Ishikawa (cell line): ENCODE measurements around the gene RPTOR.

Source experiments
- CEBPB ChIP-seq: IDR thresholded peaks from 2 replicates; pipeline ENCODE4 v1.6.1; 2012
- CREB1 ChIP-seq: IDR thresholded peaks from 2 replicates; pipeline ENCODE4 v1.6.1; 2012; ENCODE audit warnings: low read depth
- EGR1 ChIP-seq: IDR thresholded peaks from 2 replicates; pipeline ENCODE4 v1.6.1; 2012
- EP300 ChIP-seq: IDR thresholded peaks from 2 replicates; pipeline ENCODE4 v1.6.1; 2012; ENCODE audit warnings: borderline replicate concordance
- FOXM1 ChIP-seq: IDR thresholded peaks from 2 replicates; pipeline ENCODE4 v1.6.1; 2012; ENCODE audit warnings: low read depth, borderline replicate concordance
- MAX ChIP-seq: IDR thresholded peaks from 2 replicates; pipeline ENCODE4 v1.6.1; 2012
- NFIC ChIP-seq: IDR thresholded peaks from 2 replicates; pipeline ENCODE4 v1.6.1; 2012
- RAD21 ChIP-seq: IDR thresholded peaks from 2 replicates; pipeline ENCODE4 v1.6.1; 2012; ENCODE audit warnings: low read depth
- REST ChIP-seq: IDR thresholded peaks from 2 replicates; pipeline ENCODE4 v1.6.1; 2012; ENCODE audit warnings: low read depth, mild to moderate bottlenecking
- TAF1 ChIP-seq: IDR thresholded peaks from 2 replicates; pipeline ENCODE4 v1.6.1; 2012; ENCODE audit warnings: low read depth, mild to moderate bottlenecking
- TCF12 ChIP-seq: IDR thresholded peaks from 2 replicates; pipeline ENCODE4 v1.6.1; 2012; ENCODE audit warnings: low read depth
- TEAD4 ChIP-seq: IDR thresholded peaks from 2 replicates; pipeline ENCODE4 v1.6.1; 2012
- USF1 ChIP-seq: IDR thresholded peaks from 2 replicates; pipeline ENCODE4 v1.6.1; 2012
- YY1 ChIP-seq: IDR thresholded peaks from 2 replicates; pipeline ENCODE4 v1.6.1; 2012; ENCODE audit warnings: low read depth
- ZBTB7A ChIP-seq: IDR thresholded peaks from 2 replicates; pipeline ENCODE4 v1.6.1; 2012; ENCODE audit warnings: low read depth

The RPTOR gene

GRCh38 chr17:80943346-80944145, 398.9 kb downstream of the RPTOR start:
- TF ChIP-seq NFIC = no peak

DNA sequence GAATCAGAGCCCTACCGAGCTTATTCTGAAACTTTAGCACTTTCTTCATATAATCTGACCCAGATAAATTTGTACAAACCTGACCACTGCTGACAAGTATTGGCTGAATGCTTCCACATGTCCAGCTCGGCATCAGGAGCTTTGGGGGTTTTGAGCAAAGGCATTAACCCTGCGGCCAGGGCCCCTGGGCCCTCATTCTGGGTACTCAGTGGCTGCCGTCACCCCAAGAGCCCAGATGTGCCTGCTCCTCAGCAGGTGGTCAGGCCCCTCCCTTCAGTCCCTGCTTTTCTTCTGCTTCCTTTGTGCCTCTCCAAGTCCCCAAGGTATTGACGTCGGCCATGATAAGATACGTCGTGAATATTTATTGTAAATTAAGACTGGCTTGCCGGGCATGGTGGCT, 399.7 kb downstream of the RPTOR start:
- no peak for TF ChIP-seq YY1
- TF ChIP-seq ZBTB7A = no peak
- no peak for TF ChIP-seq NFIC
- TF ChIP-seq RAD21 = no peak
- no peak for TF ChIP-seq TEAD4
- TF ChIP-seq EP300 = no peak
- no peak for TF ChIP-seq REST
- TF ChIP-seq FOXM1 = no peak
- TF ChIP-seq CREB1 = no peak
- TF ChIP-seq USF1 = no peak
- no peak for TF ChIP-seq EGR1
- no peak for TF ChIP-seq TAF1

GRCh38 chr17:80945736-80946135, 401.1 kb downstream of the RPTOR start:
- TF ChIP-seq FOXM1 (no peak), EGR1 (no peak), YY1 (no peak)

GRCh38 chr17:80946449-80946848, 401.8 kb downstream of the RPTOR start:
- no peak for TF ChIP-seq EP300
- TF ChIP-seq REST = no peak
- TF ChIP-seq NFIC = no peak
- no peak for TF ChIP-seq TAF1
- TF ChIP-seq YY1 = no peak

DNA sequence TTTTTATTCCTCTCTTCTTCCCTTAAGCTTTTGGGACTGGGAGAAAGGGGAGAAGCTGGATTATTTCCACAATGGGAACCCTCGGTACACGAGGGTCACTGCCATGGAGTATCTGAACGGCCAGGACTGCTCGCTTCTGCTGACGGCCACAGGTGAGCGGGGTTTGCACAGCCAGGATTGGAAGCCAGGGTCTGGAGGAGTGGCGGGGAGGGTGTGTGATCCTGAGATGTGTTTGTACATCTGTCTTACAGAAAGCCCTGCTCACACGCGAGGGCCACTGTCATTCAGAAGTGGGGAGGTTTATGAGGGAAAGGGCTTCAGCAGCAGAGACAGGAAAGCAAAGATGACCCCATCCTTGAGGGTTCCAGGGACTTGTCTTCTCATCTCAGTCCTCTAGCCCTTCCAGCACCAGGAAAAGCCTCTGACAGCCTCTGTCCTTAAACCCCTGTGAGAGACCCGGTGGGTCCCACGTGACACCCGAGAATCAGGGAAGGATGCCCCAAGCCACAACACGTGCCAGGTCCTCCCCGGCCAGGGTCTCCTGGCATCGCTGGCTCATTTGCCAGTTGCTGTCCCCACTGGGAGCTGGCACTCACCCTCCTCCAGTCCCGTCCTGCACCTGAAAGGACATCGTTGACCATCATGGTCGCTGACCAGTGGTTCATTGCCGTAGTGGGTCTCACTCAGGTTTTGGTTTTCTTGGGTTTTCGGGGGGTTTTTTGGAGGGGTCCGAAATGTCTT, 402.7 kb downstream of the RPTOR start:
- TF ChIP-seq TCF12 (no peak), MAX (no peak), NFIC (no peak), ZBTB7A (no peak), EP300 (no peak), FOXM1 (no peak), CREB1 (no peak), USF1 (no peak), RAD21 (no peak), EGR1 (no peak), CEBPB (no peak), YY1 (no peak), TAF1 (no peak), TEAD4 (no peak), REST (no peak)
